GM12878 (cell line): ENCODE data around the gene MIR17HG. TPM values are rescaled to one million over a fixed set of nuclear protein-coding genes. Genes with fewer than 3 reads are reported as not detected.

Experiments
- ATAC-seq: fragments of 200-7000 bp; cut with Tn5 transposase; 3 replicates; pipeline ENCODE4 v1.9.1; 2020; ENCODE audit warnings: mild to moderate bottlenecking, moderate library complexity
- BruUV-seq: library from RNA; stranded (reverse); fragments of 400-500 nt; replicated peaks from 2 replicates; lab custom pipeline; 2021; lab: Mats Ljungman, UMichigan
- CTCF ChIA-PET: fragments of 300-600 bp; sonication (Branson Sonifier 250); formaldehyde crosslinking; extraction: SDS; loops from one replicate; lab custom pipeline; 2021; ENCODE audit warnings: inconsistent platforms; lab: Yijun Ruan, JAX
- POLR2A ChIA-PET: fragments of 350-600 bp; formaldehyde crosslinking; extraction: SDS; loops from one replicate; lab custom pipeline; 2021; ENCODE audit warnings: inconsistent platforms; lab: Charles Lee
- RAD21 ChIA-PET: fragments of 300-600 bp; sonication (Branson Sonifier 250); formaldehyde crosslinking; loops from one replicate; lab custom pipeline; 2023; ENCODE audit warnings: antibody characterized with exemption; ENCODE audit not compliant: unreplicated experiment; lab: Charles Lee
- SMC1A ChIA-PET: fragments of 300-600 bp; sonication (Branson Sonifier 250); formaldehyde crosslinking; loops from one replicate; lab custom pipeline; 2023; ENCODE audit not compliant: unreplicated experiment, uncharacterized antibody; lab: Charles Lee
- DNase-seq: peaks from one replicate; pipeline ENCODE4 v3.0.0-alpha.2; 2011; ENCODE audit warnings: low read depth, low spot score
- FAIRE-seq: peaks from 3 replicates; lab custom pipeline; 2011; peaks lifted over from hg19 to GRCh38; lab: Jason Lieb, UNC
- H2AFZ ChIP-seq: 2 replicates; pipeline ENCODE4 v1.6.0; 2011; ENCODE audit warnings: low read depth, low read length, control low read depth; ENCODE audit not compliant: control insufficient read depth
- H3K27ac ChIP-seq: 2 replicates; pipeline ENCODE4 v1.5.1; 2011; ENCODE audit warnings: control low read depth; ENCODE audit not compliant: control insufficient read depth, insufficient read depth
- H3K27me3 ChIP-seq, 2 experiments: replicated peaks in 1 of 2; 2 replicates each; pipeline versions ENCODE4 v1.6.0 to v1.6.1; 2011; ENCODE audit warnings: low read length in 1 of 2; ENCODE audit not compliant: control insufficient read depth in 2 of 2, insufficient read depth in 2 of 2
- H3K36me3 ChIP-seq, 2 experiments: 2 replicates each; pipeline ENCODE4 v1.5.1; 2011; ENCODE audit warnings: low read length in 1 of 2; ENCODE audit not compliant: control insufficient read depth in 2 of 2, insufficient read depth in 2 of 2
- H3K4me1 ChIP-seq: 2 replicates; pipeline ENCODE4 v1.6.1; 2011; ENCODE audit warnings: mild to moderate bottlenecking, low read length, moderate library complexity, mixed read lengths; ENCODE audit not compliant: control insufficient read depth, insufficient read depth
- H3K4me2 ChIP-seq: 2 replicates; pipeline ENCODE4 v1.6.0; 2011; ENCODE audit warnings: control low read depth; ENCODE audit not compliant: control insufficient read depth, insufficient read depth
- H3K4me3 ChIP-seq: fragments of 200-600 bp; sonication (generic); 2 replicates; pipeline ENCODE4 v1.5.1; 2016
- H3K79me2 ChIP-seq: 2 replicates; pipeline ENCODE4 v1.6.0; 2011; ENCODE audit warnings: low read length; ENCODE audit not compliant: control insufficient read depth, insufficient read depth
- H3K9ac ChIP-seq: 2 replicates; pipeline ENCODE4 v1.8.0; 2011; ENCODE audit warnings: low read length, control low read depth, mixed read lengths; ENCODE audit not compliant: control insufficient read depth, insufficient read depth
- H3K9me3 ChIP-seq: replicated peaks from 3 replicates; pipeline ENCODE4 v1.5.1; 2011; ENCODE audit warnings: mild to moderate bottlenecking, low read length; ENCODE audit not compliant: control insufficient read depth, insufficient read depth
- H4K20me1 ChIP-seq: 2 replicates; pipeline ENCODE4 v1.6.0; 2011; ENCODE audit not compliant: control insufficient read depth, insufficient read depth
- BACH1 ChIP-seq: fragments of 450-650 bp; IDR thresholded peaks from 2 replicates; pipeline ENCODE4 v1.6.1; 2017; ENCODE audit warnings: mild to moderate bottlenecking, borderline replicate concordance
- BCL3 ChIP-seq: IDR thresholded peaks from 2 replicates; pipeline ENCODE4 v1.6.1; 2011; ENCODE audit warnings: borderline replicate concordance, low read depth, mild to moderate bottlenecking, moderate library complexity, low read length; ENCODE audit not compliant: insufficient read depth, poor library complexity, severe bottlenecking
- CBX3 ChIP-seq: fragments of 200-600 bp; sonication (generic); IDR thresholded peaks from 2 replicates; pipeline ENCODE4 v1.6.1; 2016; ENCODE audit warnings: low read depth, borderline replicate concordance
- CEBPB ChIP-seq, 2 experiments: fragments of 150-350 bp in 1 of 2; IDR thresholded peaks; 2 replicates each; pipeline ENCODE4 v1.6.1; 2012 to 2014; ENCODE audit warnings: low read depth in 2 of 2, low read length in 2 of 2, borderline replicate concordance in 1 of 2, inconsistent platforms in 1 of 2
- IRF4 ChIP-seq: IDR thresholded peaks from 2 replicates; pipeline ENCODE4 v1.6.1; 2011; ENCODE audit warnings: low read depth, low read length
- IRF5 ChIP-seq: fragments of 450-650 bp; IDR thresholded peaks from 2 replicates; pipeline ENCODE4 v1.6.1; 2017; ENCODE audit warnings: borderline replicate concordance
- MTA3 ChIP-seq: IDR thresholded peaks from 2 replicates; pipeline ENCODE4 v1.6.1; 2012; ENCODE audit warnings: low read length, inconsistent platforms, borderline replicate concordance
- PRDM15 ChIP-seq: fragments of 450-650 bp; formaldehyde crosslinking; IDR thresholded peaks from 2 replicates; pipeline ENCODE4 v1.4.0; 2020; ENCODE audit warnings: mild to moderate bottlenecking, moderate library complexity
- RUNX3 ChIP-seq: IDR thresholded peaks from 2 replicates; pipeline ENCODE4 v1.6.1; 2012; ENCODE audit warnings: low read length, inconsistent platforms
- SREBF1 ChIP-seq: IDR thresholded peaks from 2 replicates; pipeline ENCODE4 v1.6.1; 2012; ENCODE audit warnings: mild to moderate bottlenecking, low read length
- TAF1 ChIP-seq: IDR thresholded peaks from 2 replicates; pipeline ENCODE4 v1.6.1; 2011; ENCODE audit warnings: mild to moderate bottlenecking, low read depth, low read length, borderline replicate concordance
- TCF3 ChIP-seq: IDR thresholded peaks from 2 replicates; pipeline ENCODE4 v1.6.1; 2012; ENCODE audit warnings: low read depth, mild to moderate bottlenecking, low read length, borderline replicate concordance; ENCODE audit not compliant: insufficient read depth
- USF2 ChIP-seq: IDR thresholded peaks from 2 replicates; pipeline ENCODE4 v1.6.1; 2011; ENCODE audit warnings: low read depth, low read length, improper control_type of control experiment, borderline replicate concordance
- ZBTB33 ChIP-seq: fragments of 450-650 bp; IDR thresholded peaks from 2 replicates; pipeline ENCODE4 v1.6.1; 2017; ENCODE audit warnings: mild to moderate bottlenecking
- WGBS: methylation state at CpG from one replicate; pipeline ENCODE4 v1.1.6; 2016; ENCODE audit warnings: low lambda C conversion rate; ENCODE audit not compliant: insufficient replicate concordance, insufficient coverage; ENCODE audit errors: missing lambda C conversion rate; 5-methylcytosine and 5-hydroxymethylcytosine counted together
- in situ Hi-C: fragments of 300-500 bp; cut with MboI; formaldehyde crosslinking; loops from 9 replicates; pipeline ENCODE4 v1.14.3; 2018; ENCODE audit warnings: mixed read lengths
- intact Hi-C: fragments of 100-400 bp; cut with micrococcal nuclease; formaldehyde crosslinking; loops from one replicate; pipeline ENCODE4 v1.14.2; 2022; ENCODE audit not compliant: unreplicated experiment
- polyA plus RNA-seq, 11 experiments: library from polyadenylated mRNA; depleted of rRNA in 4 of 11; unstranded in 6 of 11; stranded (reverse) in 5 of 11; fragments of >200 nt; fragmentation: Nextera tagmentation in 4 of 11; fragmentation: Illumina TruSeq in 1 of 11; extraction: Ambion mirVana in 4 of 11; extraction: Trizol in 1 of 11; gene quantifications; 1 replicate in 1 of 11; 2 replicates in 10 of 11; pipeline versions ENCODE4 v1.2.1 to v1.2.3, GENCODE V29; 2011 to 2016; ENCODE audit warnings: inconsistent platforms in 2 of 11, missing spikeins in 2 of 11, low read depth in 1 of 11
- total RNA-seq, 4 experiments: library from RNA; depleted of rRNA in 3 of 4; stranded (reverse); fragments of >200 nt in 3 of 4; fragmentation: Illumina TruSeq in 1 of 4; extraction: Trizol in 1 of 4; gene quantifications; 2 replicates each; pipeline versions ENCODE4 v1.2.1 to v1.2.3, GENCODE V29; 2013 to 2021

MIR17HG gene
- total and polyA plus RNA-seq, 10 of the 15 experiments (the other 5 are each of a cell fraction or from before 2014, with no cell fraction given), result 4.4 to 37.7 (median 15.1) TPM

- no peaks in the 10 kb centered on the region for H3K27me3 ChIP-seq
- BruUV-seq, result no TSS peak
- peaks cover 0 to 17% of the 10 kb centered on the region in 2 experiments; a peak in 2 of 4 replicates for H3K36me3 ChIP-seq
- no peak overlapping the region for H3K27ac ChIP-seq
- no peaks in the 10 kb centered on the region for H3K79me2 ChIP-seq
- H3K4me2 ChIP-seq, result no peak overlapping the region
- in situ Hi-C loops (no loop called here), intact Hi-C loops (no loop called here)
- SMC1A ChIA-PET, result interaction anchor here (1.0 to 3.4 kb wide), 5 partner anchors 9 to 48 kb away, joined by 4 to 18 read pairs (median 9); no protein-coding TSS in a partner anchor
- H3K4me1 ChIP-seq, result no peaks in the 10 kb centered on the region
- ATAC-seq (no peak), DNase-seq (no peak), FAIRE-seq (no peak)
- no peak overlapping the region for H3K4me3 ChIP-seq
- H4K20me1 ChIP-seq, result no peaks in the 10 kb centered on the region
- H3K9ac ChIP-seq, result no peak overlapping the region
- WGBS, result 100% methylated on average over 4 of the region's 4 CpGs
- POLR2A ChIA-PET, result no interaction called here
- CTCF ChIA-PET, result interaction anchor here (0.9 to 4.6 kb wide), 7 partner anchors 9 to 47 kb away, joined by 3 to 35 read pairs (median 5); no protein-coding TSS in a partner anchor
- no peak overlapping the region for H2AFZ ChIP-seq
- H3K9me3 ChIP-seq, result no peaks in the 10 kb centered on the region
- RAD21 ChIA-PET, result interaction anchor here (1.4 kb wide), 1 partner anchor 9 kb away, joined by 5 read pairs; no protein-coding TSS in a partner anchor
- TF ChIP-seq TAF1, result no peak
- no peak for TF ChIP-seq USF2
- TF ChIP-seq BCL3, result no peak
- no peak for TF ChIP-seq SREBF1
- no peak for TF ChIP-seq IRF4
- TF ChIP-seq IRF5, result no peak
- no peak for TF ChIP-seq CEBPB (IDR thresholded peaks at IDR 0.05; ENCODE audit: borderline replicate concordance in 1 of 2, low read depth in 2 of 2, low read length in 2 of 2)
- no peak for TF ChIP-seq BACH1
- no peak for TF ChIP-seq RUNX3
- no peak for TF ChIP-seq TCF3
- TF ChIP-seq CBX3, result no peak
- TF ChIP-seq ZBTB33, result no peak
- TF ChIP-seq MTA3, result no peak
- TF ChIP-seq PRDM15, result no peak
Measured at GRCh38 chr13:91360246-91360751, 12.8 kb downstream of the MIR17HG start.
